Measurements from ENCODE around the gene GPR52. TPM values are rescaled to one million over a fixed set of nuclear protein-coding genes. Genes with fewer than 3 reads are reported as not detected.

The GPR52 gene
- total RNA-seq, 2 donors from 2014 or later, result 0.53 to 1.1 TPM

DNA sequence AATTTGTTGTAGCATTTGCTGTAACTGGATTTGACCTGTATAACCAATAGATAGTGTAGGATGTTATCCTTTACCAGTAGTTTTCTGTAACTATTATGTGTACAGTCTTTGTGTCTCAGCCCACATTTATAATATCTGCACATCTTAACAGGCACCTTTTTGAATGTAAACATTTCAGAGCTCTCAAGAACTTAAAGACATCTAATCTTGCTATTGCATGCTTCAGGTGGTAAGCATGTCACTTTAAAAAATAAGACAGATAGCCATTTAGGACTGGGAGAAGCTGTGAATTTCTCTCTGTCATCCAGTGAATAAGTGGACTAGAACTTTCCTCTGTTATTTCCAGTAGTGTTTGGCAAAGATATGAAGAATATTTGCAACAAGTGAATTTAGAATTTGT, 22.6 kb upstream of the GPR52 start:
- Histone ChIP-seq H3K27me3 (ENCODE audit: control insufficient read depth, insufficient read depth, low read length, poor library complexity, severe bottlenecking) (no peaks in the 10 kb centered on the region), H3K36me3 (ENCODE audit: control insufficient read depth, insufficient read depth, low read length) (no peaks in the 10 kb centered on the region), H3K4me1 (ENCODE audit: control insufficient read depth, insufficient read depth, low read length) (no peaks in the 10 kb centered on the region), H3K4me3 (ENCODE audit: low read length) (no peak overlapping the region), H3K9ac (ENCODE audit: extremely low read depth, low read length, poor library complexity, severe bottlenecking) (no peak overlapping the region), H3K9me3 (ENCODE audit: control insufficient read depth, low read length) (no peaks in the 10 kb centered on the region), H3K27ac (ENCODE audit: low read depth, low read length) (no peak overlapping the region)
- peaks cover 11% of the 10 kb centered on the region for H3K4me1 Mint-ChIP-seq
- no peaks in the 10 kb centered on the region for H3K9me3 Mint-ChIP-seq
- TF ChIP-seq, protein P1, sequence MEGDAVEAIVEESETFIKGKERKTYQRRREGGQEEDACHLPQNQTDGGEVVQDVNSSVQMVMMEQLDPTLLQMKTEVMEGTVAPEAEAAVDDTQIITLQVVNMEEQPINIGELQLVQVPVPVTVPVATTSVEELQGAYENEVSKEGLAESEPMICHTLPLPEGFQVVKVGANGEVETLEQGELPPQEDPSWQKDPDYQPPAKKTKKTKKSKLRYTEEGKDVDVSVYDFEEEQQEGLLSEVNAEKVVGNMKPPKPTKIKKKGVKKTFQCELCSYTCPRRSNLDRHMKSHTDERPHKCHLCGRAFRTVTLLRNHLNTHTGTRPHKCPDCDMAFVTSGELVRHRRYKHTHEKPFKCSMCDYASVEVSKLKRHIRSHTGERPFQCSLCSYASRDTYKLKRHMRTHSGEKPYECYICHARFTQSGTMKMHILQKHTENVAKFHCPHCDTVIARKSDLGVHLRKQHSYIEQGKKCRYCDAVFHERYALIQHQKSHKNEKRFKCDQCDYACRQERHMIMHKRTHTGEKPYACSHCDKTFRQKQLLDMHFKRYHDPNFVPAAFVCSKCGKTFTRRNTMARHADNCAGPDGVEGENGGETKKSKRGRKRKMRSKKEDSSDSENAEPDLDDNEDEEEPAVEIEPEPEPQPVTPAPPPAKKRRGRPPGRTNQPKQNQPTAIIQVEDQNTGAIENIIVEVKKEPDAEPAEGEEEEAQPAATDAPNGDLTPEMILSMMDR (conservative IDR thresholded peaks at IDR 0.05), result no peak
- no peaks in the 10 kb centered on the region for H3K36me3 Mint-ChIP-seq (ENCODE audit: low read depth)
- H3K4me3 Mint-ChIP-seq, result no peak overlapping the region
- no peak overlapping the region for H3K27ac Mint-ChIP-seq
- DNase-seq, result no peak
- no peaks in the 10 kb centered on the region for H3K27me3 Mint-ChIP-seq (ENCODE audit: insufficient read depth)

DNA sequence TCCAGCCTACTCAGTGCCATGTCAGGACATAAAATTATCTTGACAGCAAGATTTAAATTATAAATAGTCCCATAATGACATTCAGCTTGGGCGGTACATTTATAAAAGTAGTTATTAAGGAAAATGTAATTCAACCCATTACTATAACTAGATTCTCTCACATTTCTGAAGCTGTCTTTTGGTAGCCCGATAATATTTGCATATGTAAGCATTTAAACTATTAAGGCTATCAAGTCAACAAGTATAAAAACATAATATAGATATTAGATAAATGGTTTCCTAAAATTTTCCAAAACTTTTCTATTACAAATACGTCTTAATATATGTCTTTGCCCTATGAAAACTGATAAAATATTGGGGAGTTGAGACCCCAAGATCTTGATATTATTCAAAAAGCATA, 21.6 kb upstream of the GPR52 start:
- Histone ChIP-seq H3K9me3 (ENCODE audit: control insufficient read depth, low read length) (no peaks in the 10 kb centered on the region), H3K27ac (ENCODE audit: low read depth, low read length) (no peak overlapping the region), H3K36me3 (ENCODE audit: control insufficient read depth, insufficient read depth, low read length) (no peaks in the 10 kb centered on the region), H3K4me1 (ENCODE audit: control insufficient read depth, insufficient read depth, low read length) (no peaks in the 10 kb centered on the region), H3K27me3 (ENCODE audit: control insufficient read depth, insufficient read depth, low read length, poor library complexity, severe bottlenecking) (no peaks in the 10 kb centered on the region), H3K9ac (ENCODE audit: extremely low read depth, low read length, poor library complexity, severe bottlenecking) (no peak overlapping the region), H3K4me3 (ENCODE audit: low read length) (no peak overlapping the region)
- H3K4me3 Mint-ChIP-seq, result no peak overlapping the region
- H3K4me1 Mint-ChIP-seq, result peaks cover 11% of the 10 kb centered on the region
- TF ChIP-seq, protein P1 (conservative IDR thresholded peaks at IDR 0.05), result no peak
- H3K27me3 Mint-ChIP-seq (ENCODE audit: insufficient read depth), result no peaks in the 10 kb centered on the region
- no peak overlapping the region for H3K27ac Mint-ChIP-seq
- H3K36me3 Mint-ChIP-seq (ENCODE audit: low read depth), result no peaks in the 10 kb centered on the region
- WGBS, 2 experiments (ENCODE audit: insufficient coverage in 1 of 2, insufficient read length in 1 of 2), result no CpG with 5 or more reads among the region's 3 CpGs
- no peak for DNase-seq
- H3K9me3 Mint-ChIP-seq, result no peaks in the 10 kb centered on the region

DNA sequence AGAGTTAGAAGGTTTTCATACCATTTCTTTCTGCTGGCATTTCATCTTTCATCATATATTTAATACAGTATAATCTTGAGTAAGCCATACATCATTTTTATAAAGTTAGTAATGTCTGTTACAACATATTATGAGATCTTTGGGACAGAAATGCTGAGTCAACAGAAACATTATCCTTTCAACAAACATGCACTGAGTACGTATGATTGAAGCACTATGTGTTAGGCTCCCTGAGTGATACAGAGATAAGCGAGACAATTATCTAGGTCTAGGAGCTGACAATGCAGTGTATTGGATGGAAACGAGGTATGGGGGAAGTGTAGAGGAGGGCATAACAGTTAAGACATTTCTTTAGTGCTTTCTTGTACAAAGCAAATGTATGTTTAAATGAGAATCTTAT, 19.7 kb upstream of the GPR52 start:
- H3K4me3 Mint-ChIP-seq, result no peak overlapping the region
- peaks cover 11% of the 10 kb centered on the region for H3K4me1 Mint-ChIP-seq
- DNase-seq, result no peak
- H3K4me1 ChIP-seq (ENCODE audit: control insufficient read depth, insufficient read depth, low read length), result no peaks in the 10 kb centered on the region
- H3K9ac ChIP-seq (ENCODE audit: extremely low read depth, low read length, poor library complexity, severe bottlenecking), result no peak overlapping the region
- no peaks in the 10 kb centered on the region for H3K27me3 Mint-ChIP-seq (ENCODE audit: insufficient read depth)
- no peaks in the 10 kb centered on the region for H3K27me3 ChIP-seq (ENCODE audit: control insufficient read depth, insufficient read depth, low read length, poor library complexity, severe bottlenecking)
- H3K27ac ChIP-seq (ENCODE audit: low read depth, low read length), result no peak overlapping the region
- peak overlapping the region; percentile 19 for H3K4me3 ChIP-seq (ENCODE audit: low read length)
- H3K27ac Mint-ChIP-seq, result no peak overlapping the region
- no peaks in the 10 kb centered on the region for H3K9me3 Mint-ChIP-seq
- H3K36me3 ChIP-seq (ENCODE audit: control insufficient read depth, insufficient read depth, low read length), result no peaks in the 10 kb centered on the region
- WGBS, 2 experiments (ENCODE audit: insufficient coverage in 1 of 2, insufficient read length in 1 of 2), result 57 to 78% methylated on average over 2 to 3 of the region's 3 CpGs
- TF ChIP-seq, protein P1 (conservative IDR thresholded peaks at IDR 0.05), result no peak
- H3K36me3 Mint-ChIP-seq (ENCODE audit: low read depth), result no peaks in the 10 kb centered on the region
- H3K9me3 ChIP-seq (ENCODE audit: control insufficient read depth, low read length), result no peaks in the 10 kb centered on the region

All from endodermal cell (in vitro differentiated cells).